Hematopoietic multipotent progenitor cell (in vitro differentiated cells): ENCODE results near the gene LYPD8. TPM values are rescaled to one million over a fixed set of nuclear protein-coding genes. Genes with fewer than 3 reads are reported as not detected.

Source experiments
- DNase-seq, 3 donors: peaks; one replicate each; pipeline ENCODE4 v3.0.0-alpha.2; 2011 to 2015; ENCODE audit warnings: low read depth in 2 of 3, low spot score in 2 of 3
- small RNA-seq: library from RNA; depleted of rRNA; stranded (forward); fragments of <200 nt; gene quantifications from one replicate; pipeline ENCODE3, GENCODE V24; 2012
- total RNA-seq: library from RNA; depleted of rRNA; stranded (reverse); fragments of >200 nt; gene quantifications from one replicate; pipeline ENCODE4 v1.2.3, GENCODE V29; 2012

Gene LYPD8
- total RNA-seq, 1 donor: 0.54 TPM

DNA sequence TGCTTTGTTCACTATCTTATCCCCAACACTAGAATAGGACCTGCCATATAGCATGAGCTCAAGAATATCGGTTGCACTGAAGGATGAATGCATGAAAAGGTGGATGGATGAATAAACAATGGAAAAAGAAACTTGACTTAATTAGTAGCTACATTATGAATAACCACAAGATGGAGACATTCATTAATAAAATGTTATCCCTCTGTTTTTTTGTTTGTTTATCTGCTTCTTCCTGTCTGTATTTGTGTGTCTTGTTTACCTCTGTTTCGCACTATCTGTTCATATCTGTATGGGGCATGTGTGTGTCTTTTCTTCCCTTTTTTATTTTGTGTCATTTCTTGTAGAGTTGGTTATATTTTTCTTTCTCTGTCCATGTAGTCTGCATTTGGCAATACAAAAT, 51.9 kb downstream of the LYPD8 start:
- DNase-seq: no peak

DNA sequence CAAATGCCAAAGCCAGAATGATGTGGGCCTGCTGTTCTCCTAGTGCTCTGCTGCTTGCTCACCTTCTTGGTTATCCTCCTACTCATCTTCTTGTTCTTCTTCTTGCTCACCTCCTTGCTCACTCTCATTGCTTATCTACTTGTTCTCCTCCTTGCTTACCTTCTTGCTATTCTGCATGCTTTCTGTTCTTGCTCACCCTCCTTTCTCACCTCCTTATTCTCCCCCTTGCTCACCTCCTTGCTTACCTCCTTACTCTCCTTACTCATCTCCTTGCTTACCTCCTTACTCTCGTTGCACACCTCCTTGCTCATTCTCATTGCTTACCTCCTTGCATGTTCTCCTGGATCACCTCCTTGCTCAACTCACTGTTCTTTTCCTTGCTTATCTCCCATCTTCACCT, 52.8 kb downstream of the LYPD8 start, which contains the start of gene OR14I1:
Gene OR14I1 (minus strand): TSS at position 53 of the 400 bp plus-strand sequence.
- DNase-seq: no peak

DNA sequence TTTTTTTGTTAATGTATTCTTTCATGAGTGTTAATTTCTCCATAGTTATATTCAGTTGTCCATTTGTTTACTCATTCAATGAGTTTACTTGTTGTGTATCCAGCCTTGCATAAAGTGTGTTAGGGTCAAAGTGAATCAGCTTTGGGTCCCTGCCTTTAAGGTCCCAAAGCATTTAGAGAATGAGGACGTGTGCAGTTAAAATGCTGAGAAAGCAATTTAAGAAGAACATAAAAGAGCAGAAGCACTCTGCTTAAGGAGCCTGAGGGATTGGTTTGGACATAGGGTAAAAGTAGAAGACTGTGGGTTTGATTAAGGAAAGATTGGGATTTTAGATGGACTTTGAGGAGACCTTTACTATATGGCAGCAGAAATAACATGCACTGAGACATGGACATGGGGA, 56.5 kb downstream of the LYPD8 start:
- no peak for DNase-seq

DNA sequence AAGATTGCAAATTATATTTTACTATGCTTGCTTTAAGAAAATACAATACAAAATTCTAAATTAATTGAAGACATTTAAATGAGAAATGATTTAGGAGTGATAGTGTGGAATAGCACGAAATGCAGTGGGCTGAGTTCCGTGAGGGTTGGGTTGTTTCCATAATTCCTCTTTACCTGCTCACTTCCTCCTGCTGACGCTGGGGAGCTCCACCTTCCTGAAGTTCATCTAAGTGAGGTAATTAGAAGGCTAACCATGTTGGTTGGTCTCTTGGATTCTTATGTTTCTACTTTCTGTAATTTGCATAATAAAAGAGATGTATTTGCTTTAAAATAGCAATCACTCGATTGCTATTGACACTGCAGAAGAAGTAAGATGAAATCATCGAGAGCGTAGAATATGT, 57.7 kb downstream of the LYPD8 start:
- no peak for DNase-seq

DNA sequence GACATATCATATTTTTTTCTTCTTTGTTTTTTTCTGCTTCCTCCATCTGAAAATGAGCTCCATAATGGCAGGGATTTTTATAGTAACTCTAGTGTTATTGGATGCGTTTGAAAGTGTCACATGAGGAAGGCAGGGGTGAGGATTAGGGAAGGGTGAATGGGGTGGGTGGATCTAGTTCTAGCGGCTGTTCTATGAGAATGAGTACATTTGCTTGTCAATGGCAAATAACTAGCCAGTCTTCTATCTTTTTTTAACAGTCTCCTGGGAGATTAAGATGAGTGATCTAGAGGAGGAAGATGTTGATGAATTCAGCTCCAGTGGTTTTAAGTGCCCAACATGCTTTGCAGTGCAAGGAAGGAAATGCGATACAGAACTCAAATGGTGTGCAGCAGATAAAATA, 58.8 kb downstream of the LYPD8 start:
- no peak for DNase-seq

DNA sequence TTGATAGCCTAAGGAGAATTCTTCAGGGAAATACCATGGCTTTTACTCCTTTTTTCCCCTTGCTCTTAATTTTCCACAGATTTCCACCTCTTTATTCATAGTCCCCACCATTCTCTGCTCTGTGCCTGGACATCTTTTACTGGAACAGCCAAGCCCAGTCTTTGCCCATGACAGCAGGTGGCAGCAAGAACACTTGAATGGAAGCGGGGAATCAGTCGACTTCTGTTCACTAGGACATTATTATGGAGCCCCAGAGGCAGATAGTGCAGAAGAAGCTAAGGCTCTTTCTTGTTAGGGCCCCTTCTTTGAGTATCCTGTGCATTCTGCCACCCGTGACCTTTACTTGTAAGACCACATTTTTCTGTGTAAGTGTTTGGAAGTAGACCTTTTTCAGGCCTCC, 59.3 kb downstream of the LYPD8 start:
- DNase-seq: peak in 2 of 3 donors; percentile 27 to 69

DNA sequence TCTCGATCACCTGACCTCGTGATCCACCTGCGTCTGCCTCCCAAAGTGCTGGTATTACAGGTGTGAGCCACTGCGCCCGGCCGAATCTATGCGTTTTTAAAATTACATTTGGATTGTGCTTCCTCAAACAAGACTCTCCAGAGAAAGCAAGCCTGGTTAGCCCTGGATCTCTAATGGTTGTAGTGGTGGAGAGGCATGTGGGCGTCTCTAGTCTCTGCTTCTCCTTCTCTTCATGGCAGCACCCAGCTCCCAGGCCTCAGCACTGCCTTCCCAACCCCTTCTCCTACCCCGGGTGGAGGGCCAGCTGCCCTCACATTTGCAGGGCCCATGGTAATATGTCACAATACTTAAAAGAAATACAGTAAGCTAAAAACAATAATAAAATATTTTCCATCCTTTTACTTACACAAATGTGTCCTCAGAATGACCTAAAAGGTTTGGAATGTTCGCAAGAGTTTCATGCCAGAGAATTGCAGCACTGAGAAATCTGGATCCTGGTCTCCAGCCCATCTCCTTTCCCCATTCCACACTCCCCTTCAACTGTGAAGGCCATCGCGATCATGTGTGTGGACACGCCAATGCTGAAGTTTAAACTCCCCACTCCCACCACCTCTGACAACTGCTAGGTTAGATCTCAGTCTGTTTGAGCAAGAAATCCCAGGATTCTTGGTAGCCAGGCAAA, 60.0 kb downstream of the LYPD8 start:
- no peak for DNase-seq

DNA sequence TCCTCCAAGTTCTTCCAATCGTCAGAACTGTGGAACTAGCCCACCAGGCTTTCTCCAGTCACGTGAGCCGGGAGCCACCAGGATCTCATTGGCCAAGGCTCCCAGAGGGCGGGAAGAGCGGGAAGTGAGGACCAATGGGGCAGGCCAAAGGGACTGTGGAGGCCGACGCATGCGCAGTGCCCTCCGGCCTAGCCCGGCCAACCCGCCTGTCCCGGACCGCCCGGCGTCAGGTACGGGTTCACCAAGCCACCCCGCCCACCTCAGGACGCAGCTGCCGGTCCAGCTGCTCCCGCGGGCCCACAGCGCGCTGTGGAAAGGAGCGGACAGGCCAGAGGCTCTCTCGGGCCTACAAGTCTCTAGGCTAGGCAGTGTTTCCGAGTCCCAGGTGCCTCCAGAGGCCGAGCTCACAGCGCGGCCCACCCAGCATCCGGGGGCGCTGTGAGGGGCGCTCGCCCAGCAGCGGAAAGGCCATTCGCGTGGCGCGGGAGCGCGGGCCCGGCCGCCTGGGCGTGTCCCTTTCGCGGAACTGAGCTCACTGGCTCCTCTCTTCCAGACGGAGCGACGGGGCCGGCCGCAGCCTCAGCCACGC, 63.9 kb downstream of the LYPD8 start:
- DNase-seq: no peak

Small RNA genes lying within 50 kb of the gene (small RNA-seq; reads per million reads assigned to genes)
- gene AHCYP8: not detected

Other genes with a start within 250 kb of the LYPD8 start
- not detected for gene OR2G6, start 247.7 kb downstream of the LYPD8 start, total RNA-seq
- gene OR2T29, start 193.0 kb downstream of the LYPD8 start, total RNA-seq: not detected
- gene OR2T34, start 181.0 kb downstream of the LYPD8 start, total RNA-seq: under 0.01 TPM
- not detected for gene OR2T10, start 158.1 kb downstream of the LYPD8 start, total RNA-seq
- not detected for gene OR2T11, start 120.7 kb downstream of the LYPD8 start, total RNA-seq
- gene OR2T35, start 110.5 kb downstream of the LYPD8 start, total RNA-seq: not detected
- gene OR2T27, start 100.2 kb downstream of the LYPD8 start, total RNA-seq: not detected
- gene OR14I1, start 53.0 kb downstream of the LYPD8 start, total RNA-seq: not detected
- gene SH3BP5L, start 70.2 kb upstream of the LYPD8 start, total RNA-seq: 21.0 TPM
- 73.2 TPM for gene ZNF672, start 82.5 kb upstream of the LYPD8 start, total RNA-seq
- gene ZNF692, start 103.3 kb upstream of the LYPD8 start, total RNA-seq: 23.4 TPM
- gene PGBD2, start 150.5 kb upstream of the LYPD8 start, total RNA-seq: 10.8 TPM